GM23338 (cell line): ENCODE results near the gene HSPBP1. TPM values are rescaled to one million over a fixed set of nuclear protein-coding genes. Genes with fewer than 3 reads are reported as not detected.
A peak's percentile ranks its signal among the peaks of the same experiment; 100 is the strongest.

ENCODE experiments used
- ATAC-seq: fragments of 200-7000 bp; cut with Tn5 transposase; 3 replicates; pipeline ENCODE4 v1.9.1; 2020
- DNase-seq: peaks from one replicate; pipeline ENCODE4 v3.0.0-alpha.2; 2015; ENCODE audit warnings: low spot score
- H2AFZ ChIP-seq: fragments of 200-600 bp; sonication (generic); 2 replicates; pipeline ENCODE4 v1.8.0; 2016; ENCODE audit warnings: antibody characterized with exemption, mild to moderate bottlenecking, moderate library complexity
- H3F3A ChIP-seq: fragments of 200-600 bp; sonication (generic); replicated peaks from 2 replicates; pipeline ENCODE4 v1.8.0; 2017; ENCODE audit warnings: antibody characterized with exemption, mixed run types, low read depth
- H3K27ac ChIP-seq: fragments of 200-600 bp; sonication (generic); 2 replicates; pipeline ENCODE4 v1.6.1; 2016; ENCODE audit warnings: low read depth
- H3K27me3 ChIP-seq: fragments of 200-600 bp; sonication (generic); 2 replicates; pipeline ENCODE4 v1.8.0; 2016; ENCODE audit warnings: mild to moderate bottlenecking, mixed run types, moderate library complexity; ENCODE audit not compliant: insufficient read depth
- H3K36me3 ChIP-seq: fragments of 200-600 bp; sonication (generic); 2 replicates; pipeline ENCODE4 v1.8.0; 2016; ENCODE audit warnings: mild to moderate bottlenecking; ENCODE audit not compliant: insufficient read depth
- H3K4me1 ChIP-seq: fragments of 200-600 bp; sonication (generic); 2 replicates; pipeline ENCODE4 v1.8.0; 2016; ENCODE audit warnings: mild to moderate bottlenecking, moderate library complexity; ENCODE audit not compliant: insufficient read depth
- H3K4me2 ChIP-seq: fragments of 200-600 bp; sonication (generic); 2 replicates; pipeline ENCODE4 v1.7.1; 2017; ENCODE audit warnings: mixed run types
- H3K4me3 ChIP-seq: fragments of 200-600 bp; sonication (generic); 2 replicates; pipeline ENCODE4 v1.6.1; 2016; ENCODE audit warnings: mixed run types
- H3K79me2 ChIP-seq: fragments of 200-600 bp; sonication (generic); replicated peaks from 2 replicates; pipeline ENCODE4 v1.8.0; 2017; ENCODE audit warnings: mild to moderate bottlenecking; ENCODE audit not compliant: insufficient read depth
- H3K9me2 ChIP-seq: fragments of 200-600 bp; sonication (generic); 2 replicates; pipeline ENCODE4 v1.8.0; 2017; ENCODE audit not compliant: insufficient read depth
- H4K20me1 ChIP-seq: fragments of 200-600 bp; sonication (generic); replicated peaks from 2 replicates; pipeline ENCODE4 v1.8.0; 2017; ENCODE audit warnings: mild to moderate bottlenecking; ENCODE audit not compliant: insufficient read depth
- H3K27ac Mint-ChIP-seq: 2 replicates; pipeline ENCODE4 v1.8.0; 2020; ENCODE audit warnings: inconsistent platforms, mild to moderate bottlenecking, moderate library complexity, mixed read lengths
- H3K27me3 Mint-ChIP-seq: 3 replicates; pipeline ENCODE4 v1.8.0; 2022; ENCODE audit warnings: low read depth, mild to moderate bottlenecking, moderate library complexity, mixed read lengths, inconsistent platforms; ENCODE audit not compliant: insufficient read depth, poor library complexity
- H3K36me3 Mint-ChIP-seq: 3 replicates; pipeline ENCODE4 v1.8.0; 2021; ENCODE audit warnings: low read depth, mild to moderate bottlenecking, inconsistent platforms, moderate library complexity, mixed read lengths
- H3K4me1 Mint-ChIP-seq: 3 replicates; pipeline ENCODE4 v1.8.0; 2020; ENCODE audit warnings: mild to moderate bottlenecking, inconsistent platforms, mixed read lengths
- H3K4me3 Mint-ChIP-seq: 3 replicates; pipeline ENCODE4 v1.8.0; 2021; ENCODE audit warnings: moderate library complexity, mild to moderate bottlenecking, inconsistent platforms, mixed read lengths
- H3K9me3 Mint-ChIP-seq: 3 replicates; pipeline ENCODE4 v1.8.0; 2020; ENCODE audit warnings: moderate library complexity, mild to moderate bottlenecking, inconsistent platforms, mixed read lengths
- EZH2phosphoT487 ChIP-seq: fragments of 200-600 bp; sonication (generic); IDR thresholded peaks from one replicate; pipeline ENCODE4 v1.8.1; 2018; ENCODE audit warnings: antibody characterized with exemption; ENCODE audit not compliant: unreplicated experiment
- microRNA-seq: library from miRNA; unstranded; fragments of <30 nt; microRNA quantifications from one replicate; pipeline ENCODE4, GENCODE V29; 2017
- polyA plus RNA-seq: library from polyadenylated mRNA; unstranded; fragments of >200 nt; fragmentation: Nextera tagmentation; extraction: Ambion mirVana; gene quantifications from 2 replicates; pipeline ENCODE4 v1.2.1, GENCODE V29; 2016
- small RNA-seq: library from RNA; depleted of rRNA; stranded (forward); fragments of <200 nt; gene quantifications from one replicate; pipeline ENCODE3, GENCODE V24; 2014; ENCODE audit warnings: low replicate concordance
- total RNA-seq: library from RNA; depleted of rRNA; stranded (reverse); fragments of >200 nt; shearing (Covaris generic); gene quantifications from 2 replicates; pipeline ENCODE4 v1.2.3, GENCODE V29; 2014; rRNA removed
- TF ChIP-seq, protein P1 (sequence below), 2 experiments: fragments of 200-600 bp in 1 of 2; sonication (generic) in 1 of 2; conservative IDR thresholded peaks; 2 replicates each; pipeline versions ENCODE4 v1.5.1 to v1.6.1; 2016 to 2017; ENCODE audit warnings: antibody characterized with exemption in 2 of 2, low read depth in 2 of 2, mild to moderate bottlenecking in 2 of 2, moderate library complexity in 1 of 2

The HSPBP1 gene
- total and polyA plus RNA-seq, 2 experiments from 2014 or later, result 83.6 to 91.1 TPM

DNA sequence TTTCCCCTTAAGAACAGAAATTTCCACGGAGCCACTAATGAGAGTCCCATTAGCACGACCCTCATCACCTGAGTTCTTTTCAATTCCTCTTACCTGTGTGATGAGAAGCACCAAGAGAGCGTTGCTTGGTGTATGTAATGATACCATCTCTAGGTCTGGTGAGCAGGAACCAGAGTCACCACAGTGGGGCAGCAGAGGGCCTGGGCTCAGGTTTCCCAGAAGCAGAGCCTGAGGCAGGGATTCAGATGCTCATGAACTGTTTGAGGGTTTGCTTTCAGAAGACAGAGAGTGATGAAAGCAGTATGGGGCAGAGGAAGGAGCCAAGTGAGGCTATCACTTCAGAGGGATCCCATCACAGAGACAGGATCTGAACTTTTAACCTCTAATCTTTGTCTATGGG lies 67.5 kb downstream of the HSPBP1 start:
- Mint-ChIP-seq H3K4me3 (no peak overlapping the region), H3K36me3 (peaks cover 13% of the 10 kb centered on the region)
- DNase-seq, result peak; percentile 44

More for the DNA sequence above, 67.5 kb downstream of the HSPBP1 start:
- no peak overlapping the region for H3K27ac Mint-ChIP-seq
- peaks cover 5% of the 10 kb centered on the region; the same call in 1 of the 3 replicates for H3K4me1 Mint-ChIP-seq
- Histone ChIP-seq H3K79me2 (no peaks in the 10 kb centered on the region), H2AFZ (no peak overlapping the region), H3K9me2 (no peaks in the 10 kb centered on the region), H3K36me3 (no peaks in the 10 kb centered on the region), H3K4me1 (peaks cover 4% of the 10 kb centered on the region; the same call in 1 of the 2 replicates), H3F3A (0 out of 2 replicates have a peak, but pooled peaks cover 6% of the 10 kb centered on the region), H3K27ac (no peak overlapping the region), H3K4me3 (no peak overlapping the region), H4K20me1 (peaks cover 2% of the 10 kb centered on the region; the same call in 1 of the 2 replicates), H3K27me3 (no peaks in the 10 kb centered on the region), H3K4me2 (no peak overlapping the region)
- ATAC-seq, result no peak
- TF ChIP-seq, protein P1, sequence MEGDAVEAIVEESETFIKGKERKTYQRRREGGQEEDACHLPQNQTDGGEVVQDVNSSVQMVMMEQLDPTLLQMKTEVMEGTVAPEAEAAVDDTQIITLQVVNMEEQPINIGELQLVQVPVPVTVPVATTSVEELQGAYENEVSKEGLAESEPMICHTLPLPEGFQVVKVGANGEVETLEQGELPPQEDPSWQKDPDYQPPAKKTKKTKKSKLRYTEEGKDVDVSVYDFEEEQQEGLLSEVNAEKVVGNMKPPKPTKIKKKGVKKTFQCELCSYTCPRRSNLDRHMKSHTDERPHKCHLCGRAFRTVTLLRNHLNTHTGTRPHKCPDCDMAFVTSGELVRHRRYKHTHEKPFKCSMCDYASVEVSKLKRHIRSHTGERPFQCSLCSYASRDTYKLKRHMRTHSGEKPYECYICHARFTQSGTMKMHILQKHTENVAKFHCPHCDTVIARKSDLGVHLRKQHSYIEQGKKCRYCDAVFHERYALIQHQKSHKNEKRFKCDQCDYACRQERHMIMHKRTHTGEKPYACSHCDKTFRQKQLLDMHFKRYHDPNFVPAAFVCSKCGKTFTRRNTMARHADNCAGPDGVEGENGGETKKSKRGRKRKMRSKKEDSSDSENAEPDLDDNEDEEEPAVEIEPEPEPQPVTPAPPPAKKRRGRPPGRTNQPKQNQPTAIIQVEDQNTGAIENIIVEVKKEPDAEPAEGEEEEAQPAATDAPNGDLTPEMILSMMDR (conservative IDR thresholded peaks at IDR 0.05; ENCODE audit: low read depth in 2 of 2), result peak; percentile 51 to 58
- TF ChIP-seq EZH2phosphoT487, result no peak
- H3K9me3 Mint-ChIP-seq, result peaks cover 56% of the 10 kb centered on the region
- peaks cover 19% of the 10 kb centered on the region for H3K27me3 Mint-ChIP-seq

Small RNA genes within 50 kb of the gene (microRNA-seq; reads per million reads assigned to microRNA genes)
- not detected for gene MIR6802
- gene MIR6803, result 0.66 reads per million
- gene MIR6804, result 0.89 reads per million

Small RNA genes within 50 kb of the gene (small RNA-seq; reads per million reads assigned to genes)
- gene MIR6802 (not detected), gene MIR6803 (not detected), gene MIR6804 (not detected)

Other genes with a start within 250 kb of the HSPBP1 start
- 0.17 TPM in 1 of 2 replicates, not detected in the other for gene GP6, start 241.8 kb downstream of the HSPBP1 start, total RNA-seq
- gene GP6, start 241.8 kb downstream of the HSPBP1 start, polyA plus RNA-seq, result 1.3 TPM in 2 replicates
- 32.3 and 36.5 TPM in 2 replicates for gene RDH13, start 217.0 kb downstream of the HSPBP1 start, total RNA-seq
- gene RDH13, start 217.0 kb downstream of the HSPBP1 start, polyA plus RNA-seq, result 23.0 and 28.0 TPM in 2 replicates
- 40.6 and 47.5 TPM in 2 replicates for gene EPS8L1, start 204.2 kb downstream of the HSPBP1 start, total RNA-seq
- 51.2 and 61.3 TPM in 2 replicates for gene EPS8L1, start 204.2 kb downstream of the HSPBP1 start, polyA plus RNA-seq
- gene PPP1R12C, start 162.5 kb downstream of the HSPBP1 start, total RNA-seq, result 57.4 and 83.9 TPM in 2 replicates
- gene PPP1R12C, start 162.5 kb downstream of the HSPBP1 start, polyA plus RNA-seq, result 33.2 and 33.3 TPM in 2 replicates
- gene TNNT1, start 130.9 kb downstream of the HSPBP1 start, total RNA-seq, result 51.4 and 59.3 TPM in 2 replicates
- 139 and 150 TPM in 2 replicates for gene TNNT1, start 130.9 kb downstream of the HSPBP1 start, polyA plus RNA-seq
- gene TNNI3, start 122.4 kb downstream of the HSPBP1 start, total RNA-seq, result 21.5 and 27.9 TPM in 2 replicates
- gene TNNI3, start 122.4 kb downstream of the HSPBP1 start, polyA plus RNA-seq, result 150 and 153 TPM in 2 replicates
- gene DNAAF3, start 113.5 kb downstream of the HSPBP1 start, total RNA-seq, result 5.6 and 8.5 TPM in 2 replicates
- gene DNAAF3, start 113.5 kb downstream of the HSPBP1 start, polyA plus RNA-seq, result 8.8 and 9.0 TPM in 2 replicates
- 0.54 and 2.1 TPM in 2 replicates for gene SYT5, start 99.8 kb downstream of the HSPBP1 start, total RNA-seq
- 4.0 and 4.7 TPM in 2 replicates for gene SYT5, start 99.8 kb downstream of the HSPBP1 start, polyA plus RNA-seq
- 0.12 and 2.1 TPM in 2 replicates for gene PTPRH, start 70.6 kb downstream of the HSPBP1 start, total RNA-seq
- 0.12 and 0.16 TPM in 2 replicates for gene PTPRH, start 70.6 kb downstream of the HSPBP1 start, polyA plus RNA-seq
- 2.9 and 3.2 TPM in 2 replicates for gene TMEM86B, start 51.3 kb downstream of the HSPBP1 start, total RNA-seq
- 1.1 and 1.7 TPM in 2 replicates for gene TMEM86B, start 51.3 kb downstream of the HSPBP1 start, polyA plus RNA-seq
- gene PPP6R1, start 21.1 kb downstream of the HSPBP1 start, total RNA-seq, result 62.5 and 70.8 TPM in 2 replicates
- 22.2 and 24.9 TPM in 2 replicates for gene PPP6R1, start 21.1 kb downstream of the HSPBP1 start, polyA plus RNA-seq
- 11.3 and 17.2 TPM in 2 replicates for gene BRSK1, start 3.9 kb upstream of the HSPBP1 start, total RNA-seq
- 2.3 and 3.4 TPM in 2 replicates for gene BRSK1, start 3.9 kb upstream of the HSPBP1 start, polyA plus RNA-seq
- gene TMEM150B, start 45.2 kb upstream of the HSPBP1 start, total RNA-seq, result not detected in 2 replicates
- gene TMEM150B, start 45.2 kb upstream of the HSPBP1 start, polyA plus RNA-seq, result 0.29 and 0.40 TPM in 2 replicates
- 34.3 and 43.2 TPM in 2 replicates for gene KMT5C, start 59.8 kb upstream of the HSPBP1 start, total RNA-seq
- 12.9 and 14.2 TPM in 2 replicates for gene KMT5C, start 59.8 kb upstream of the HSPBP1 start, polyA plus RNA-seq
- 2.7 and 2.9 TPM in 2 replicates for gene COX6B2, start 74.6 kb upstream of the HSPBP1 start, total RNA-seq
- gene COX6B2, start 74.6 kb upstream of the HSPBP1 start, polyA plus RNA-seq, result 5.3 and 5.7 TPM in 2 replicates
- gene GARIN5B, start 83.2 kb upstream of the HSPBP1 start, total RNA-seq, result not detected in 2 replicates
- not detected in 2 replicates for gene GARIN5B, start 83.2 kb upstream of the HSPBP1 start, polyA plus RNA-seq
- 1.1 and 2.2 TPM in 2 replicates for gene IL11, start 90.4 kb upstream of the HSPBP1 start, total RNA-seq
- gene IL11, start 90.4 kb upstream of the HSPBP1 start, polyA plus RNA-seq, result 0.58 and 1.7 TPM in 2 replicates
- not detected in 2 replicates for gene TMEM190, start 96.7 kb upstream of the HSPBP1 start, total RNA-seq
- 4.2 and 4.8 TPM in 2 replicates for gene TMEM190, start 96.7 kb upstream of the HSPBP1 start, polyA plus RNA-seq
- 4.1 and 7.5 TPM in 2 replicates for gene TMEM238, start 104.2 kb upstream of the HSPBP1 start, total RNA-seq
- gene TMEM238, start 104.2 kb upstream of the HSPBP1 start, polyA plus RNA-seq, result 0.55 and 0.59 TPM in 2 replicates
- 463 and 737 TPM in 2 replicates for gene RPL28, start 105.8 kb upstream of the HSPBP1 start, total RNA-seq
- gene RPL28, start 105.8 kb upstream of the HSPBP1 start, polyA plus RNA-seq, result 1,528 and 1,802 TPM in 2 replicates
- gene UBE2S, start 127.7 kb upstream of the HSPBP1 start, total RNA-seq, result 363 and 469 TPM in 2 replicates
- gene UBE2S, start 127.7 kb upstream of the HSPBP1 start, polyA plus RNA-seq, result 523 and 533 TPM in 2 replicates
- 1.4 and 1.6 TPM in 2 replicates for gene SHISA7, start 163.2 kb upstream of the HSPBP1 start, total RNA-seq
- 0.32 and 0.37 TPM in 2 replicates for gene SHISA7, start 163.2 kb upstream of the HSPBP1 start, polyA plus RNA-seq
- 82.1 and 85.2 TPM in 2 replicates for gene ISOC2, start 181.5 kb upstream of the HSPBP1 start, total RNA-seq
- gene ISOC2, start 181.5 kb upstream of the HSPBP1 start, polyA plus RNA-seq, result 62.6 and 76.5 TPM in 2 replicates
- 0.85 and 1.7 TPM in 2 replicates for gene C19orf85, start 184.6 kb upstream of the HSPBP1 start, total RNA-seq
- gene C19orf85, start 184.6 kb upstream of the HSPBP1 start, polyA plus RNA-seq, result 2.1 and 3.4 TPM in 2 replicates
- gene ZNF628, start 196.5 kb upstream of the HSPBP1 start, total RNA-seq, result 10.7 and 12.7 TPM in 2 replicates
- gene ZNF628, start 196.5 kb upstream of the HSPBP1 start, polyA plus RNA-seq, result 3.9 and 4.9 TPM in 2 replicates
- gene NAT14, start 205.1 kb upstream of the HSPBP1 start, total RNA-seq, result 25.4 and 27.8 TPM in 2 replicates
- 39.6 and 45.5 TPM in 2 replicates for gene NAT14, start 205.1 kb upstream of the HSPBP1 start, polyA plus RNA-seq
- 0.69 and 1.2 TPM in 2 replicates for gene SSC5D, start 208.3 kb upstream of the HSPBP1 start, total RNA-seq
- gene SSC5D, start 208.3 kb upstream of the HSPBP1 start, polyA plus RNA-seq, result 0.14 and 0.23 TPM in 2 replicates